Measurements from ENCODE around the gene SIL1.

GRCh38 chr5:138944527-138945322 is 253.4 kb downstream of the SIL1 start:
- no peak for TF ChIP-seq POLR2A (IDR thresholded peaks at IDR 0.05; ENCODE audit: low read depth, low read length)
- no peak for TF ChIP-seq POLR2AphosphoS5 (IDR thresholded peaks at IDR 0.05; ENCODE audit: low read depth, low read length)
